Glomerular visceral epithelial cell (primary cell): Measurements from ENCODE around the gene IRAK3.

ENCODE experiments used
- DNase-seq: peaks from one replicate; pipeline ENCODE4 v3.0.0-alpha.2; 2016; ENCODE audit errors: extremely low spot score

The IRAK3 gene, protein sequence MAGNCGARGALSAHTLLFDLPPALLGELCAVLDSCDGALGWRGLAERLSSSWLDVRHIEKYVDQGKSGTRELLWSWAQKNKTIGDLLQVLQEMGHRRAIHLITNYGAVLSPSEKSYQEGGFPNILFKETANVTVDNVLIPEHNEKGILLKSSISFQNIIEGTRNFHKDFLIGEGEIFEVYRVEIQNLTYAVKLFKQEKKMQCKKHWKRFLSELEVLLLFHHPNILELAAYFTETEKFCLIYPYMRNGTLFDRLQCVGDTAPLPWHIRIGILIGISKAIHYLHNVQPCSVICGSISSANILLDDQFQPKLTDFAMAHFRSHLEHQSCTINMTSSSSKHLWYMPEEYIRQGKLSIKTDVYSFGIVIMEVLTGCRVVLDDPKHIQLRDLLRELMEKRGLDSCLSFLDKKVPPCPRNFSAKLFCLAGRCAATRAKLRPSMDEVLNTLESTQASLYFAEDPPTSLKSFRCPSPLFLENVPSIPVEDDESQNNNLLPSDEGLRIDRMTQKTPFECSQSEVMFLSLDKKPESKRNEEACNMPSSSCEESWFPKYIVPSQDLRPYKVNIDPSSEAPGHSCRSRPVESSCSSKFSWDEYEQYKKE

GRCh38 chr12:66188584-66189485 lies at the start of gene IRAK3:
TSS of gene IRAK3 (plus strand) at chr12:66189214. CDS start at chr12:66189300, 86 bp downstream.
- no peak for DNase-seq

- DNase-seq: no peak
Measured at GRCh38 chr12:66139328-66139727, 49.7 kb upstream of the IRAK3 start.

GRCh38 chr12:66140731-66141130 lies 48.3 kb upstream of the IRAK3 start:
- DNase-seq: no peak

- no peak for DNase-seq
Measured at GRCh38 chr12:66141299-66141698, 47.7 kb upstream of the IRAK3 start.

GRCh38 chr12:66142826-66143225 lies 46.2 kb upstream of the IRAK3 start:
- DNase-seq: no peak

DNA sequence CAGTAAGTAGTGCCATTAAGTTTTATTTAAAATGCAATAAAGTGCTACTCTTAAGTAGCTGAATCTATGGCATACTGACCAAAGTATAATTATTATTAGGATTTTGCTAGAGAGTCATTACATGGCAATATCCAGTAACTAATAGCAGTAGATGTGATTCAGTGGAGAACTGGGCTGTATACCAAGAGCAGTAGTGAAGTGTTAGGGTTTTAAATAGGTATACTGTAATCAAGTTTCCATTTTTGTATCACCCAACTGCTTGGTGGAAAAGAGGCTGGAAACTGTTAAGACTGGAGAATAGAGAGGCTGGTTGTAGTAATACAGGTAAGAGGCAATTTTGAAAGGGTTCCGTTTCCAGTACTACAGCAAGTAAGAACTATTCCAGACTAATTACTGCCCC lies 45.1 kb upstream of the IRAK3 start:
- no peak for DNase-seq

DNA sequence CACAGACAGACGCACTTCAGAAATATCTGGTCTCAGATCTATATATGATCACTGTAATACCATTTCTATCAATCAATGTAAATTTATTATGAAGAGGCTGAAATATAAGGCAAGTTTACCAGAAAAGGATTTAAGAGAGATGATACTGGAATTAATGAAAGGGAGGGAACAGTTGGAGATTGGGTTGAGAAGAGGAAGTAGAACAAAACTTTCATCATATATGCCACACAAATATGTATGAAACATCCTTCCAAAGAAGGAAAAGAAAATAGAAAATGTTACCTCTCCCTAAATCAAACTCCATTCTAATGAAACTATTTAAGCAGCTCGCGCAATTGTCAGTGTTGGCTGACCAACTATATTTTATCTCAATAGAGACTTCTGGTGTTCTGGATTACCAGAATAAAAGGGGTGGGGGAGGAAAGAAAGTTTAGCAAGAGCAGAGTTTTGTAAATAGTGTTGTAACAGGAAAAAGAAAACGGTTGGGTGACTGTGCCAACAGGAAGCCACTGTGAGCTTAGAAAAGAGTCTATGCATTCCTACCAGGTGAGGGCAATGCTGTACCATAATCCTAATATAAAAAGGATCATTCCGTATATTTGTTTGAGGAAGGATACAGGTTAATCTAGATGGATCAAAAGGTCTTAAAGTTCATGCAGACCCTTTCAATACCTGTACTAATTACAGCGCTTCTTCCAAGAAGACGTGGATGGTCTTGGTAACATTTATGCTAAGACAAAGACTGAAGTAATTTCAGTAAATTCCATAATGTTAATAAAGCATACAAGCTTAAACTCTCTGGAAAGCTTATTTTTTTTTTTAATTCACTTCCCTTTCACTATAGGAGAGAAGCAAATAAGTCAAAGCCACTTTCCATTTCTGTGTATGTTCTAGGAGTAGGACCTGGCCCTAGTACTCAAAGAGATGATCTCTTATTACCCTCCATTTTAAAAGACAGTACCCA lies 43.9 kb upstream of the IRAK3 start:
- DNase-seq: peak; percentile 53

- no peak for DNase-seq
Measured at GRCh38 chr12:66149702-66150398, 39.2 kb upstream of the IRAK3 start.

GRCh38 chr12:66152732-66153131 lies 36.3 kb upstream of the IRAK3 start:
- no peak for DNase-seq

DNA sequence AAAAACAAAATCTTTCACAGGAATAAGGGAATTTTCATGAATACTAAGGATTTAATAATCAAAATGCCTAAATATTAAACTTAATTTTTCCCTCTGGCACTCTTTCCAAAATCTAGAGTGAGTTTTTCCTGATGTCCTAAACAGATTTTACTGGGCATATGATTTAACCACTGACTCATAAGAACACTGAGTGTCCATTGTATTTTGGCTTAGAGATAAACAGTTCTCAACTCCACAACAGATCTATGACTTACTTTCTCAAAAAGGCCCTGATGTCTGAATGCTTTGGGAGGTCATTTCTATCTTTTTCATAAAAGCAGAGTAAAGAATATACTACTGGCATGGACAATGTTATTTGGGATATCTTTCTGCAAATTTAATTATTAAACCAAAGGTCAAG lies 34.2 kb upstream of the IRAK3 start:
- DNase-seq: no peak

DNA sequence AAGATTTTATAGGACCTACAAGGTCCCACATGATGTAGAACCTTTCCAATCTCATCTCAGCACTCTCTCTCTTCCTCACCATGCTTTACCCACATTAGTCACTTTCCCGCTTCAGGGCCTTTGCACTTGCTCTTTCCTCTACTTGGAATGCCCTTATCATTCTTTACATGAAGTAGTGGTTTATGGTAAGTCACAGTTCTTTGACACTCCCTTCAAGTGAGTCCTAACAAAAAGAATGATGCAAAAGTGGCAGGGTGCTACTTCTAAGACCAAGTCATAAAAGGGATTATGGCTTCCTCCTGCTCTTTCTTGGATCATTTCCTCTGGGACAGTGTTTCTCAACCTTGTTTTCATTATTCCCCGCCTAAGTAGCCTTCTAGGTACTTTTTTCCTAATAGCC lies 32.4 kb upstream of the IRAK3 start:
- DNase-seq: no peak

- DNase-seq: no peak
Measured at GRCh38 chr12:66159123-66159522, 29.9 kb upstream of the IRAK3 start.

GRCh38 chr12:66160704-66161103 lies 28.3 kb upstream of the IRAK3 start:
- no peak for DNase-seq

GRCh38 chr12:66162701-66163100 lies 26.3 kb upstream of the IRAK3 start:
- DNase-seq: no peak

GRCh38 chr12:66163289-66163688 lies 25.7 kb upstream of the IRAK3 start:
- no peak for DNase-seq

GRCh38 chr12:66164349-66164821 lies 24.6 kb upstream of the IRAK3 start:
- DNase-seq: no peak

GRCh38 chr12:66165141-66165540 lies 23.9 kb upstream of the IRAK3 start:
- DNase-seq: no peak

DNA sequence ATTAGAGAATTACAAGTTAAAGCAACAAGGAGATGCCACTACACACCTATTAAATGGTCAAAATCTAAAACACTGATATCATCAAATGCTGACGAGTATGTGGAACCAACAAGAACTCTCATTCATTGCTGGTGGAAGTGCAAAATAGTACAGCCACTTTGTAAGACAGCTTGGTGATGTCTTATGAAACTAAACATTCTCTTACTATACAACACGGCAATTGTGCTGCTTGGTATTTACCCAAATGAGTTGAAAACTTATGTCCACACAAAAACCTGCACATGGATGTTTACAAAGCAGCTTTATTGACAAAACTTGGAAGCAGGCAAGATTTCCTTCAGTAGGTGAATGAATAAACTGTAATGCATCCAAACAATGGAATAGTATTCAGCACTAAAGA lies 22.5 kb upstream of the IRAK3 start:
- no peak for DNase-seq

GRCh38 chr12:66168410-66168809 lies 20.6 kb upstream of the IRAK3 start:
- DNase-seq: no peak
